ENCODE results near the gene POLD4. TPM values are rescaled to one million over a fixed set of nuclear protein-coding genes. Genes with fewer than 3 reads are reported as not detected.
"Not testable (repeated sequence)": the region's sequence is repeated elsewhere in the genome, so short reads cannot be mapped to it uniquely, and the experiment has no call there.

Gene POLD4
- total RNA-seq, 1 experiment from 2014 or later, result 19.5 TPM

GRCh38 chr11:67402192-67402839 is 49.0 kb upstream of the POLD4 start:
- not testable (repeated sequence) for H3K79me2 ChIP-seq (ENCODE audit: insufficient read depth, low read length); H2AK5ac ChIP-seq (ENCODE audit: insufficient read length, low read length); H4K20me1 ChIP-seq (ENCODE audit: control insufficient read depth, insufficient read depth, insufficient read length); H2BK5ac ChIP-seq (ENCODE audit: insufficient read length, low read length); H4K8ac ChIP-seq (replicated peaks; ENCODE audit: insufficient read length, low read depth, low read length); H3K56ac ChIP-seq (ENCODE audit: insufficient read length, low read depth, low read length); H3K23me2 ChIP-seq (ENCODE audit: insufficient read length, low read depth, low read length, poor library complexity, severe bottlenecking); H2BK20ac ChIP-seq (ENCODE audit: low read depth, low read length, poor library complexity, severe bottlenecking); H3K27ac Mint-ChIP-seq; H4K5ac ChIP-seq (ENCODE audit: insufficient read length, low read depth, low read length); H3K9me3 Mint-ChIP-seq; H3K4me1 ChIP-seq (ENCODE audit: insufficient read depth, low read length); DNase-seq; H3K79me1 ChIP-seq (ENCODE audit: insufficient read depth, low read depth, low read length, poor library complexity, severe bottlenecking); H4K91ac ChIP-seq (ENCODE audit: insufficient read length, low read depth, low read length); H2BK12ac ChIP-seq (ENCODE audit: insufficient read length, low read depth, low read length); H3K14ac ChIP-seq (ENCODE audit: insufficient read depth, low read length); H2BK120ac ChIP-seq (ENCODE audit: low read depth, low read length, poor library complexity, severe bottlenecking); H3T11ph ChIP-seq (ENCODE audit: low read length); H3K27me3 Mint-ChIP-seq (ENCODE audit: low read depth); H3K9ac ChIP-seq (ENCODE audit: extremely low read depth, insufficient read length, low read length); H3K4ac ChIP-seq (ENCODE audit: low read depth, low read length); H3K23ac ChIP-seq (ENCODE audit: insufficient read length, low read depth, low read length); H3K27me3 ChIP-seq (ENCODE audit: insufficient read depth, low read length); H2BK15ac ChIP-seq (ENCODE audit: low read depth, low read length); H3K9me3 ChIP-seq (ENCODE audit: control insufficient read depth, low read depth, low read length)
- peaks cover 12 to 14% of the 10 kb centered on the region in 2 experiments for H3K4me1 Mint-ChIP-seq
- peak overlapping the region in 1 of 2 experiments; percentile 61; a peak in 3 of 5 replicates for H3K4me3 Mint-ChIP-seq
- peak overlapping the region; percentile 97 for H2AFZ ChIP-seq (ENCODE audit: low read length)
- no CpG with 5 or more reads among the region's 19 CpGs for WGBS (ENCODE audit: extremely low coverage, insufficient read length, low lambda C conversion rate)
- H3K27ac ChIP-seq (ENCODE audit: insufficient read length, low read depth, low read length), result peak overlapping the region; percentile 84
- peak overlapping the region; percentile 67 for H3K4me2 ChIP-seq (ENCODE audit: insufficient read depth, insufficient read length, low read length)
- peaks cover 12 to 29% (median 29%) of the 10 kb centered on the region in 3 experiments for H3K36me3 Mint-ChIP-seq (ENCODE audit: insufficient read depth in 1 of 3, low read depth in 3 of 3)
- H3K18ac ChIP-seq (ENCODE audit: insufficient read length, low read depth, low read length), result peak overlapping the region; percentile 32

All from H9 (cell line).